Ishikawa (cell line): ENCODE results near the gene DDI1.

Source experiments
- CREB1 ChIP-seq: IDR thresholded peaks from 2 replicates; pipeline ENCODE4 v1.6.1; 2012; ENCODE audit warnings: low read depth
- EP300 ChIP-seq: IDR thresholded peaks from 2 replicates; pipeline ENCODE4 v1.6.1; 2012; ENCODE audit warnings: borderline replicate concordance
- RAD21 ChIP-seq: IDR thresholded peaks from 2 replicates; pipeline ENCODE4 v1.6.1; 2012; ENCODE audit warnings: low read depth
- REST ChIP-seq: IDR thresholded peaks from 2 replicates; pipeline ENCODE4 v1.6.1; 2012; ENCODE audit warnings: low read depth, mild to moderate bottlenecking
- YY1 ChIP-seq: IDR thresholded peaks from 2 replicates; pipeline ENCODE4 v1.6.1; 2012; ENCODE audit warnings: low read depth

- no peak for TF ChIP-seq CREB1
- TF ChIP-seq EP300: no peak
- TF ChIP-seq YY1: no peak
- no peak for TF ChIP-seq REST
- no peak for TF ChIP-seq RAD21
Measured at GRCh38 chr11:104055596-104055995, 19.2 kb downstream of the DDI1 start.
